WTC11 (cell line): ENCODE measurements around the gene CHFR.

Experiments
- CTCF ChIP-seq: fragments of 200-600 bp; IDR thresholded peaks from 2 replicates; pipeline ENCODE4 v1.8.0; 2022; ENCODE audit warnings: antibody characterized with exemption
- FOXP4 ChIP-seq: sonication (generic); formaldehyde crosslinking; IDR thresholded peaks from 2 replicates; pipeline ENCODE4 v1.8.0; 2022; ENCODE audit warnings: mild to moderate bottlenecking, missing genetic modification reagents
- TP53 ChIP-seq: sonication (generic); formaldehyde crosslinking; IDR thresholded peaks from 2 replicates; pipeline ENCODE4 v1.8.1; 2023; ENCODE audit warnings: mild to moderate bottlenecking, missing genetic modification reagents

GRCh38 chr12:132856581-132856980, 30.8 kb downstream of the CHFR start:
- no peak for TF ChIP-seq FOXP4
- no peak for TF ChIP-seq CTCF
- TF ChIP-seq TP53 (CRISPR knock-in tag): no peak
